ENCODE data around the gene CCDC60. TPM values are rescaled to one million over a fixed set of nuclear protein-coding genes. Genes with fewer than 3 reads are reported as not detected.

CCDC60 gene
- total RNA-seq, 4 donors from 2014 or later: not detected

- no peak overlapping the region for H3K4me3 ChIP-seq (ENCODE audit: low read depth, poor library complexity, severe bottlenecking)
- 59 to 65% methylated on average over 2 of the region's 2 CpGs for WGBS, 2 donors
- no peak for TF ChIP-seq POLR2A (IDR thresholded peaks at IDR 0.05)
- TF ChIP-seq CTCF (IDR thresholded peaks at IDR 0.05): no peak
These were observed 71.8 kb downstream of the CCDC60 start for GRCh38 chr12:119406308-119406707.

GRCh38 chr12:119406811-119407210, 72.3 kb downstream of the CCDC60 start:
- 85 to 86% methylated on average over 4 of the region's 4 CpGs for WGBS, 2 donors
- TF ChIP-seq CTCF (IDR thresholded peaks at IDR 0.05) (no peak), POLR2A (IDR thresholded peaks at IDR 0.05) (no peak)
- intact Hi-C loops (cut with DNase I; ENCODE audit: low total_unique reads): no loop called here
- H3K4me3 ChIP-seq (ENCODE audit: low read depth, poor library complexity, severe bottlenecking): no peak overlapping the region
- peak in 1 of 2 donors; percentile 62 for DNase-seq (ENCODE audit: low spot score in 2 of 2)

More at GRCh38 chr12:119406308-119406707, 71.8 kb downstream of the CCDC60 start:
- intact Hi-C loops (cut with DNase I; ENCODE audit: low total_unique reads): no loop called here
- DNase-seq (ENCODE audit: low spot score in 2 of 2): no peak

DNA sequence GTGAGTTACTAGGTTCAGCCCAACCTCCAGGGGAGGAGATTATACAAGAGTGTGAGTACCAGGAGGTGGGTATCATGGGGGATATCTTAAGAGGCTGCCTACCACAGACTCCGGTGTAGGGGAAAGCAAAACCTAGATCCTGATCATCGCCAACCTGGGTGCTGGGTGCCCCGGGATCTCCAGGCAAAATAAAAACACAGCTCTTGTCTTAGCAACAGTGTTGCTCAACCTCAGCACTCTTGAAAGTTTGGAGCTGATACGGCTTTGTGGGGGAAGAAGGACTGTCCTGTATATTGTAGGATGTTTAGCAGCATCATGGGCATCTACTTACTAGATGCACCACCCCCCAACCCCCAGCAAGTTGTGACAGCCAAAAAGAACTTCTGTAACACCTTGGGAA, 74.5 kb downstream of the CCDC60 start:
- 53 to 75% methylated on average over 4 of the region's 4 CpGs for WGBS, 2 donors
- TF ChIP-seq CTCF (IDR thresholded peaks at IDR 0.05): no peak
- no peak for TF ChIP-seq POLR2A (IDR thresholded peaks at IDR 0.05)
- DNase-seq (ENCODE audit: low spot score in 2 of 2): peak in 1 of 2 donors; percentile 67
- intact Hi-C loops (cut with DNase I; ENCODE audit: low total_unique reads): no loop called here
- no peak overlapping the region for H3K4me3 ChIP-seq (ENCODE audit: low read depth, poor library complexity, severe bottlenecking)

GRCh38 chr12:119410396-119410795, 75.9 kb downstream of the CCDC60 start:
- no peak overlapping the region for H3K4me3 ChIP-seq (ENCODE audit: low read depth, poor library complexity, severe bottlenecking)
- peak in 1 of 2 donors; percentile 9 for DNase-seq (ENCODE audit: low spot score in 2 of 2)
- TF ChIP-seq POLR2A (IDR thresholded peaks at IDR 0.05) (no peak), CTCF (IDR thresholded peaks at IDR 0.05) (no peak)
- 68 to 72% methylated on average over 5 of the region's 5 CpGs for WGBS, 2 donors
- intact Hi-C loops (cut with DNase I; ENCODE audit: low total_unique reads): loop anchor here (5.0 kb wide), 1 partner anchor 293 kb away; no protein-coding TSS in a partner anchor

DNA sequence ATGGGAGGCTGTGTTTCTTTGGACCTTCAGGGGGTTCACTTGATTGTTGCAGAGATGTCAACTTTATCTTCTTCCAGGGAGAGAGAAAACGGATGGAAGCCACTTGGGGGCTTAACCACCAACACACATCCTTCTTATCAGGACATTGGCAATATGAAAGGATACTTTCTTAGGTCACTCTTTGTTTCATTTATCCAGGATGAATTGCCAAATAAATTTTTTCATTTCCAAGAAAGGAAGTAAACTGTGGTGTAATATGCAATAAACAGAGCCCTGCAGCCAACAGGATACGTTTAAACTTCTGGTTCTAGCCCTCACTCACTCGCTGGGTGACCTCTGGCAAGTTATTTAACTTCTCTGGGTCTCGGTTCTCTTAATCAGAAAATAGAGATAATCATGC, 77.8 kb downstream of the CCDC60 start:
- H3K4me3 ChIP-seq (ENCODE audit: low read depth, poor library complexity, severe bottlenecking): no peak overlapping the region
- intact Hi-C loops (cut with DNase I; ENCODE audit: low total_unique reads): loop anchor here (5.0 kb wide), 1 partner anchor 295 kb away; no protein-coding TSS in a partner anchor
- no peak for TF ChIP-seq POLR2A (IDR thresholded peaks at IDR 0.05)
- DNase-seq (ENCODE audit: low spot score in 2 of 2): no peak
- 50 to 53% methylated on average over 4 of the region's 4 CpGs for WGBS, 2 donors

DNA sequence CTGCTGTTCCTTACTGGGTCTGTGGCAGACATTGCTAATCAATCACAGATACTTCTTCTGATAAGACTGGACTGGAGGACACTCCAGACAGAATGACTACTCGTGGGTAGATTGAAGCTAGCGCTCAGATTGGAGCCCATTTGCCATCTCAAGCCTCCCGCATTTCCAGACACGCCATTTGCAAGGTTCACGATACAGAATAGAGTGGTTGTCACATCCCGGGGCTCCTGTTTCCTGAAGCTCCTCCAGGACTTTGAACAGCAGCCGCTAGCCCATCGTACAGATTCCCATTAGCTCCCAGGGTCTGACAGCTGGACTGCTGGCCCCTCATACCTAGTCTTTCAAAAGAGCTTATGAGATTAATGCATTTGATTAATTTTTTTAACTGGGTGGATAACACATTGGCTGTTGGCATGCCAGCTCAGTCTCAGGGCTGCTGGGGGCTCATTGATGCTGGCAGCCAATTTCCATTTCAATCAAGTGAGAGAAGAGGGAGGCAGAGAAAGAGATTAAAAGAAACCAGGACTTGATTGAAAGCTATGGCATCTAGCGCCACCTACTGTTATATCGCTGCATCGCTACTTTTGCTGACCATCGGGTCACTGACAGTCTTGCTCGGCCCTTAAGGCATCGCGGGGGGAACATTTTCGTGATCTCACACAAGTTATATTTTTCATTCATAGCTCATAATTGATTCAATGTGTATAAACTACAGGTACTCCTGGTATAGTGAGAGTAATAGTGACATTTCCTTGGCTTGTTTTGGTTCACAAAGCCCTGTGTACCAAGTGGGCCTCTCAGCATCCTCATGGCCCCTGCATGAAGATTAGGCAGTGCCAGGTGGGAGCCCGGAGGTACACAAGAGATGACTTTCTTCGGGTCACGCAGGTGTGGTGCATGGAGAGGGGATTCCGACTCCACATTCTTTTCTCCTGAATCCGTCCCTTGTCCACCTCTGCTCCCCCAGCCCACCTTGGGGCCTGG, 78.6 kb downstream of the CCDC60 start:
- DNase-seq (ENCODE audit: low spot score in 2 of 2): peak; percentile 39 to 90
- intact Hi-C loops (cut with DNase I; ENCODE audit: low total_unique reads): loop anchor here (5.0 kb wide), 1 partner anchor 296 kb away; no protein-coding TSS in a partner anchor
- no peak overlapping the region for H3K4me3 ChIP-seq (ENCODE audit: low read depth, poor library complexity, severe bottlenecking)
- WGBS, 2 donors: 34 to 39% methylated on average over 21 of the region's 21 CpGs
- peak in 1 of 3 donors; percentile 54 for TF ChIP-seq CTCF (IDR thresholded peaks at IDR 0.05)
- TF ChIP-seq POLR2A (IDR thresholded peaks at IDR 0.05): no peak

Measured in lower leg skin (tissue), 4 donors.